ENCODE measurements around the gene FGD4. TPM values are rescaled to one million over a fixed set of nuclear protein-coding genes. Genes with fewer than 3 reads are reported as not detected.
A peak's percentile ranks its signal among the peaks of the same experiment; 100 is the strongest.

Gene FGD4
- total RNA-seq, 1 donor from 2014 or later, result 11.0 TPM

GRCh38 chr12:32365473-32366064 lies 33.8 kb upstream of the FGD4 start:
- TF ChIP-seq CTCF (IDR thresholded peaks at IDR 0.05; ENCODE audit: insufficient read depth, low read length, poor library complexity, severe bottlenecking), result peak; percentile 63
- no peaks in the 10 kb centered on the region for H3K27me3 ChIP-seq (ENCODE audit: control insufficient read depth, insufficient read depth, low read length)
- H3K4me3 ChIP-seq (ENCODE audit: low read depth, low read length), result no peak overlapping the region
- no peaks in the 10 kb centered on the region for H3K36me3 ChIP-seq (ENCODE audit: control insufficient read depth, insufficient read depth, low read length)
- DNase-seq (ENCODE audit: low read depth), result peak; percentile 29

DNA sequence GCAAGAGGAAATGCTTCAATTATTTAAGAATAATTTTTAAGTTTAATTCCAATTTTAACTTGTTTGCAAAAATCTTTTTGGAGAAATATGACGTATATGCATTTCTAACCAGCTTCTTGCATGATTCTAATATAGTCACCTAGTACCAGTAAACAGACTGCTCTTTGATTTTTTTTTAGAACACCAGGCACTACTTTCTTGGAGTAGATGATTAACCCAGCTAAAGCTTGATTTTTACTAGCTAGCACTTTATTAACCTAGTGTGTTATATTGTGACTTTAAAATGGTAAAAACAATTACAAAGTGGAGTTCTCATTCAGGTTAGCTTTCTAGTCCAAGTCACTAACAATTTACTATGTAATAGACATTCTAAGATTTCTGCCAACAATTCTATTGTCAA lies 32.6 kb upstream of the FGD4 start:
- TF ChIP-seq CTCF (IDR thresholded peaks at IDR 0.05; ENCODE audit: insufficient read depth, low read length, poor library complexity, severe bottlenecking), result no peak
- Histone ChIP-seq H3K27me3 (ENCODE audit: control insufficient read depth, insufficient read depth, low read length) (no peaks in the 10 kb centered on the region), H3K36me3 (ENCODE audit: control insufficient read depth, insufficient read depth, low read length) (no peaks in the 10 kb centered on the region), H3K4me3 (ENCODE audit: low read depth, low read length) (no peak overlapping the region)
- no peak for DNase-seq (ENCODE audit: low read depth)

DNA sequence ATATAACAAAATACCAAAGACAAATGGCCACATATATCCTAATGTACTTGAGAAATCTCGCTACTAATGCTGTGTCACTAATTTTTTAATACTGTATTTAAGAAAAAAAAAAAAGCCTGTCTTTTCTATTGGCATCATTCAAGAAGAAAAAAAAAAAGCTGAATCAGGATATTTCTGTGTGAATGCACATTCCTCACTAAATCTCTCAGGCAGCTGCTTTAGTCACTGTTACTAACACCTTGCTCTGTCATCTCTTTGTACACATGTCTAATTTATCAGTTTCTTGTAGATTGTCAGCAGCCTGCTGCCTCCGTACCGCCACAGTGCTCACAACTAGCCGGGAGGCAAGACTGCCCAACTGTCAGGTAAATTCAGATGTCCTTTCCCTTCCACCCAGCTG lies 32.0 kb upstream of the FGD4 start:
- no peak for TF ChIP-seq CTCF (IDR thresholded peaks at IDR 0.05; ENCODE audit: insufficient read depth, low read length, poor library complexity, severe bottlenecking)
- Histone ChIP-seq H3K4me3 (ENCODE audit: low read depth, low read length) (no peak overlapping the region), H3K27me3 (ENCODE audit: control insufficient read depth, insufficient read depth, low read length) (no peaks in the 10 kb centered on the region), H3K36me3 (ENCODE audit: control insufficient read depth, insufficient read depth, low read length) (no peaks in the 10 kb centered on the region)
- DNase-seq (ENCODE audit: low read depth), result no peak

DNA sequence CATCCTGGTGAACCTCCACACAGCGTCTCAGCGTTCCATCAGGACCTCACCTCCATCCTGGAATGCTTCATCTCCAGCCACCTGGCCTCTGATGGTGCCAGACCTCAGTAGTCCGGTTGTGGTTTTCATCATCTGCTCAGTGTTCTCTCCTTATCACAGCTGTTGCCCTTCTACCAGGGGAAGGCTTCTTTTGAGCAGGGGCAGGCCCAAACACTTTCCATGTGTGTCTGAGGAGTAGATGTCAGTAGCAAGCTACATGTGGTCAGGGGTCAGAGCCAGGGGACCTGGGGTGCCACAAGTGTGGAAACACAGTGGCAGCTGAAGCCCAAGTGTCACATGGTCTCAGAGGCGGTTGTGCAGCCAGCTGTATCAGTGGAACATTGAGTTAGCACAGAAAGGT lies 30.2 kb upstream of the FGD4 start:
- no peak for TF ChIP-seq CTCF (IDR thresholded peaks at IDR 0.05; ENCODE audit: insufficient read depth, low read length, poor library complexity, severe bottlenecking)
- H3K36me3 ChIP-seq (ENCODE audit: control insufficient read depth, insufficient read depth, low read length), result no peaks in the 10 kb centered on the region
- no peaks in the 10 kb centered on the region for H3K27me3 ChIP-seq (ENCODE audit: control insufficient read depth, insufficient read depth, low read length)
- no peak overlapping the region for H3K4me3 ChIP-seq (ENCODE audit: low read depth, low read length)
- no peak for DNase-seq (ENCODE audit: low read depth)

GRCh38 chr12:32377344-32378055 lies 21.9 kb upstream of the FGD4 start:
- TF ChIP-seq CTCF (IDR thresholded peaks at IDR 0.05; ENCODE audit: insufficient read depth, low read length, poor library complexity, severe bottlenecking), result no peak
- no peak overlapping the region for H3K4me3 ChIP-seq (ENCODE audit: low read depth, low read length)
- no peaks in the 10 kb centered on the region for H3K36me3 ChIP-seq (ENCODE audit: control insufficient read depth, insufficient read depth, low read length)
- no peaks in the 10 kb centered on the region for H3K27me3 ChIP-seq (ENCODE audit: control insufficient read depth, insufficient read depth, low read length)
- DNase-seq (ENCODE audit: low read depth), result no peak

- Histone ChIP-seq H3K27me3 (ENCODE audit: control insufficient read depth, insufficient read depth, low read length) (no peaks in the 10 kb centered on the region), H3K36me3 (ENCODE audit: control insufficient read depth, insufficient read depth, low read length) (no peaks in the 10 kb centered on the region), H3K4me3 (ENCODE audit: low read depth, low read length) (no peak overlapping the region)
- DNase-seq (ENCODE audit: low read depth), result no peak
- TF ChIP-seq CTCF (IDR thresholded peaks at IDR 0.05; ENCODE audit: insufficient read depth, low read length, poor library complexity, severe bottlenecking), result no peak
Measured at GRCh38 chr12:32379213-32379612, 20.1 kb upstream of the FGD4 start.

All from kidney epithelial cell (primary cell).